HG02571 (cell line): ENCODE data around the gene CEP63.
A peak's percentile ranks its signal among the peaks of the same experiment; 100 is the strongest.

Experiments
- ATAC-seq: cut with Tn5 transposase; IDR thresholded peaks from one replicate; pipeline ENCODE4 v1.9.1; 2021; ENCODE audit warnings: mild to moderate bottlenecking, moderate library complexity; ENCODE audit not compliant: unreplicated experiment

CEP63 gene

DNA sequence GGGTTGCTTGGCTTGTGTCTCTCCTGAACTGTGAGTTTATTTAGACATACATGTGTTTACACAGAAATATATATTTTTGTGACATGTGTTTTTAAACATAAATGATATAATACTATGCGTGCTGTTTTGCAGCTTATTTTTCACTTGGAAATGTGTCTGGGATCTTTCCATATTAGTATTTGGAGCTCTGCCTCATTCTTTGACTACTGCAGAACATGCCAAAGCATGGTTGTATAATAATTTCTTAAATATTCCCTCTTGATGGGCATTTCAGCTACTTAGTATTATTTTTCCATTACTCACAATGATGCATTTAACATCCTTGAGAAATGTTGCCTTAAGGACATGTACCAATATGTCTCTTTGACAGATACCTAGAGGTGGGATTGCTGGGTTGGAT, 19.5 kb upstream of the CEP63 start:
- ATAC-seq = no peak

DNA sequence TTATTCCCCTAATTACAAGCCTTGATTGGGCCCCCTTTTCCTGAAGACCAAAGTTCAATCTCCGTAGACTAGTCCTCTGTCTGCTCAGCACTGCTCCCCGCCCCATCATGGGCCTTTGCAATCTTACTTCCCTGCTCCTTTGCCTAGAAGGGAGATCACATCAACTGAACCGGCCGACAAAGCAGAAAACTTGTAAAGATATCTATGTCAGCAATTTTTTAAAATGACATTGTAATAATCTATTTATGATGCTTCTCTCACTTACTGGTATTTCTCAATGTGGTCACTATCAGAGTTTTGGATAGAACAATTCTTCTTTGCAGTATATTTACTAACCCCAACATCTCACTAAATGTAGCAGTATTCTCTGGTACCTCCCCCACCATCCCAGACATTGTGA, 17.3 kb upstream of the CEP63 start:
- no peak for ATAC-seq

DNA sequence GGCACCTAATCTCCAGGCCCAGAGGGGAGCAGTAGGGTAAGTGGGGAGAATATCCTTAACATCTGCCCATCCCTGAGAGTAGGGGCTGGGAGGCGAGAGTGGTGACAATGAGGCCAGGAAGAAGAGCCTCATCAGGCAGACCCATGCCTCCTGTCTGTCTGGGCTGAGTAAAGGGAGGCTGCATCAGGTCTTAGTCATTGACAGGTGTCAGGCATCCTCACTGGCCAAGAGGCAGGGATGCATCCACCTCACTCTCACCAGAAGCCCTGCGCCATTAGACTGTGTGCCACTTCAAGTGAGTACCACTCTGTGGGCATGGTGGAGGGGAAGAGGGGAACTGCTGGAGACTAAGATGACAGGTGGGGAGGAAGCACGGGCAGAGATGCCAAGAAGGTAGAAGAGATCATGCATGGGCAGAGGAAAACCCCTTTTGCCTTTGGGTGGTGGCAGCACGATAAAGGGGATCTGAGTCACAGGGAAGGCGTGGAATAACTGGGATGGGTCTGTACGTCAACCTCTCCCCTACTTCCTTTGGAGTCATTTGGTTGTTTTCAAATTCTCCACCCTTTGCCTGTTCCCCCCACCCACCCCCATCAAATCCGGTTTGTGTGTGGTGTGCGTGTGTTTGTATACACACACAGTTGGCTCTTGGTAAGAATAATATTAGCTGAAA, 14.2 kb upstream of the CEP63 start:
- ATAC-seq = no peak

DNA sequence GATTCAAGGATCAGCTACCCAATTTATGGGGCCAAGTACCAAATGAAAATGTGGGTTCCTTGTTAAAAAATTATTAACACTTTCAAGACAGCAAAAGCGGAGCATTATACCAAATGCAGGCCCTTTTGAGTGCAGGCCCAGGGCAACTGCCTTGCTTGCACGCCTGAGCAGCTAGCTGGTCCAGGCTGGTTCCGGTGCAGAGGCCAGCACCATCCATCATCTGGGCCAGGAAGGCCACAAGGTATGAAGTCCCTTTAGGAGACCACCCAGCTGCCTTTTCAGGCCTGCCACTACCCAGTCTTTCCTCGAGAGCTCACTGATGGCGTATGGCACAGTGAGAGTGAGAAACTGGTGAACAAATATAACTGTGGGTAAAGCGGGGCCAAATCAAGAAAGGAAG, 13.0 kb upstream of the CEP63 start:
- no peak for ATAC-seq

DNA sequence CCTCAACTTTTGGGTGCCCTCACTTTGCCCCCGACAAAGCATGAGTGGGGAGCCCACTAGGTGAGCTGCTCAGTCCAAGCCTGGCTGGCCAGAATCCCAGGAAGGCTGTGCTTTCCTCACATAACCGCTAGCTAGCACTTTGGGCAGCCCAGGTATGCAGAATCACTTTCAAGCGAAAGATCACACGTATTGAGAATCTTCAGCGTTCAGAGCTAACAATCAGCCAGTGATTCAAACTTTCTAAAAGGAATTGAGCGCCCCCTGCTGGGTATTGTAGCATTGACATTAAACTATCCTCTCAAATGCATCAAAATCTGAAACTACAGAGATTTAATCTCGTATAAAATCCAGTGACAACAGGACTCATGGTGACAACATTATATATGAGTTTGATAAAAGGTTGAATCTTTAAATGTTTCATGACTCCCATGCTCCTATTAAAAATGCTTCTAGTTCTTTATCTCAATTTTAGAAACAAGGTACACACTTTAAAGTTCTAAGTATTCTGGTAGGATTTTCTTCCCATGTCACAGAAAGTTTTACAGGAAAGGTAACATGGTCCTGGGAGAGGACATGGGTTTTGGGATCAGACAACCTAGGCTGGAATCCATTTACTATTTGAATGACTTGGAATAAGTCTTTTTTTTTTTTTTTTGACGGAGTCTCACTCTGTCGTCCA, 11.8 kb upstream of the CEP63 start:
- peak; percentile 62 for ATAC-seq

DNA sequence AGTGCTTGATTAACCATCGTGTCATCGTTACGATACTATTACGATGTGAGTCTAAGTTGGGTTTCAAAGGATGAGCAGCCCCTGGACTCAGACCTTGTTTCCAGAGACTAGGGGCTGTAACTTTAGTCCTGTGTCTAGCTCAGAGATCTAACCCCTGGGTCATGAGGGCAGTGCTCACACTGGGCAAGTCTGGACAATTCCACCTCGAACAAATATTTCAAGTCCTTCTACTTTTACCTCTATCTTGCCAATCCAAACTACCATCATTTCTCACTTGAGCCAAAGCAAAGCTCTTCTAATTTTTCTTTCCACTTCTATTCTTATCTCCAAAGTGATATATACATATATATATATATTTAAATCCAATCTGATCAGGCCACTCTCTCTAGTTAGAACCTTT, 10.9 kb upstream of the CEP63 start:
- no peak for ATAC-seq

DNA sequence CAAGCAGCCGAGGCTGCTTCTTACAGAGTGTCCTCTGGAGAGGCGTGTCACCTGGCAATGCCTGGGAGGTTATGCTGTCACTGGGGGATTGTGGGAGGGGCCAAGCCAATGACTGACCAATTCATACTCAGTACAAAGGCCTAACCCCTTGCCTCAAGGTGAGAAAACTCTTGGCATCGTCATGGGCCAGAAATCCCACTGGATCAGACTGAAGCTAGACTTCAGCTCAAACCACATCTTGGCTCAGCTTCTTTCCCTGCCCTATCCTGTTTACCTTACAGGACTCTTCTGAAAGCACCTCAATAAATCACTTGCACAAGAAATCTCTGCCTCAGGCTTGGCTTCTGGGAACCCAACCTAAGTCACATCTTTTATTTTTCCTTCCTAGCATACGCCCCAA, 9.6 kb upstream of the CEP63 start:
- no peak for ATAC-seq

DNA sequence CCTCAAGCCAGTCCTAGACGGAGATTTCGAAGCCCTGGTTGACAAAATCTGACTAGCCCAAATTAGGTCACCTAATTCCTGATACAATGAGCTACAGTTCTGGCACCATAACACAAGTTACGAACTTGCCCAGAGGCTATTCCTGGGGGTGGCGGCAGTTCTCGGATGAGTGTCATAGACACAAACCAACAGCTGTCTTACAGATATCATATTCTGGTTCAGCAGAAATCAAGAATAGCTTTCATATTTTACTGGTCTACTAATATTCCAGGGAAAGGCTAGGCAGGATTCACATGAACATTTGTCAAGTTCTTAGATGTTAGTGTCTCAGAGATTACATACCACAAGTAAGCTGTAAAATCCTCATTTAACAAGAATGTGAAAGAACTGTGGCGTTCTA, 8.9 kb upstream of the CEP63 start:
- ATAC-seq = no peak

DNA sequence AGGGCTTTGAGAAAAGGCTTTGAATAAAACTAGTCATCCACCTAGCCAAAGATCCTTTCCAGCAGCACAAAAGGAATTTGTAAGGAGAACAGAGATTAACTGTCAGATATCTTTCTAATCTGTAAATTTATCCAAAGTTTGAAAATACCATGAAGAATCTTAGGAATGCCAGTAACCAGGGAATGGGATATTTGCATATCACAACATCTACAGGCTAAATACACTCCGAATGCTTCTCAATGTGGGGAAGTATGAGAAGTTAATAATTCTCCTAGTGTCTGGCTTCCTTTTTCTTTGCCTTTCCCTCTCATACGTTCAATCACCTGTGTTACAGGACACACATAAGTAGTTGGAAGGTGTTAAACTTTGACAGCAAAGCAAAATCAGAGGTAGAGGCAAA, 7.9 kb upstream of the CEP63 start:
- ATAC-seq = no peak

DNA sequence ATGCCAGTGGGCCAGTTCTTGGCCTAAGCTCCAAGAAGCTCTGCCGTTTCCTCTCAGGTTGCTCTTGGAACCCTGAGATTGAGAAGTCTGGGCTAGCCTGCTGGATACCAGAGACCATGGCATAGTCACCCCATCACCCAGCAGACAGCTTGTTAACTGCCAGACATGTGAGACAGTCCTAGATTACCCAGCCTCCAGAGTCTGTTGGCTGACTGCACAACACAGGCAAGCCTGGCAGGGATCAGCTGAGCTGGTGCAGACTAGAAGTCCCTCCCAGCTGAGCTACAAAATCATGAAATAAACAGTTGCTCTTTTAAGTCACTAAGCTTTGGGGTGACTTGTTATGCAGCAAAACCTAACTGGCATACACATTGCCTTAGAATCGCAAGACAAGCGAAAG, 5.3 kb upstream of the CEP63 start:
- ATAC-seq = no peak

DNA sequence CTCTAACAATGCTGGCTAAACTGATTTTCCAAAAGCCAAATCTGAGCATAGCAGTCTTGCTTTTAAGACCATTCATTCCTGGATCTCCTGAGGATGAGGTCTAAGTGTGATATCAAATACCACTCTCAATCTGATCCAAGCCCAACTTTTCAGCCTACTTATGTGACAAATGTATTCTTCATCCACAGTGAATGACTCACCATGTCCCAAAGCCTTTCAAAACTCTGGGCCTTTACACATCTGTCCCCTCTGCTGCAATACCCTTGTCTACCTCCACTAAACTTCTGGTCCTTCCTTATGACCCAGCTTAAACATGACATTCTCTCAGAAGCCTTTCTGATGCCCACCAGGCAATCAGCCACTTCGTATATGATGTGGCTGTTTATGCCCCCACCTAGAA, 4.7 kb upstream of the CEP63 start:
- ATAC-seq = no peak

DNA sequence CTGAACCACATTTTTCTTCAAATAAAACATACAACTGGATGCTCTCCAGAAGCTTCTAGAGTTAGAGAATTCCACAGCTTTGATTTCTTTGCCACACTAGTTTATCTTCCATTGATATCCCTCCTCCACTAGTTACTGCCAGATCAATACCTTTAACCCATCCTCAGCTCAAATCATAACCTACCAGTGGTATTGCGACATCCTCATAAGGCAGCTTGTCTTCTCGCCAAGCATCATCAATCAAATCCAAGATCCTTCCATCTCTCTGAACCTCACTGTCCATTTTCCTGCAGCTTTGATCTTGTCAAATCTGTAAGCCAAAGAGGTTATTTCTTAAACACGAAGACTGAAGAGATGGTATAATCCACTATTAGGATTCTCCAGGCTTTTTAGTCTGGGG, 3.2 kb upstream of the CEP63 start:
- no peak for ATAC-seq

DNA sequence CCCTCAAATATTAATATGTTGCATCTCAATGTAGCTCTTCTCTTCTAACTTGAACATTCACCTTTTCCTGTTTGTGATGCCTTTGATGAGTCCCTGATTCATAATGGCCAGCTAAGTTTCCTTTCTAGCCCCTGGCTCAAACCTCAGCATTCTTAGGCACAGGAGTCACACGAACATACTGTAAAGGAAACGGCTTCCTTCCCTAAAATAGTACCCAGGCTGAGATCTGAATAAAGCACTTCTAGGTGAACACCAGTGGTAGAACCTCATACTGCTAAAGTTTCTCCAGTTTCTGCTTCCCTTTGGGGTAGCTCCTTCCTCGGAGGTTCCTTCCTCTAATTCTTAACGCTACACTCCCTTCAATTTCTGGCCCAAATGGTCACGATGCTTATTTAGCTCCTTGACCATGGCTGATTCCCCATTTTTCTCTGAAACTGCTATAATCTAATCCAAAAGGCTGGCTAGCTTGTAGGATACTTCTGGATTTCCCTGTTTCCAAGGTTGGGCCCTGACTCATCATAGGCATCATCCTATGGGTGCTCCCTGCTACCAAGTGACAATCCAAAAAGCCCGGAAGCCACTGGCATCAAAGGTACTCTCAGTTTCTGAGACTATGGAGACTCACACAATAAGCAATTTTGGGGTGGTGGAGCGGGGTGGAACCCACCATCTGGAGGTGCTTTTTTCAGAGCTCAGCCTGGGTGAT, 2.5 kb upstream of the CEP63 start:
- no peak for ATAC-seq

DNA sequence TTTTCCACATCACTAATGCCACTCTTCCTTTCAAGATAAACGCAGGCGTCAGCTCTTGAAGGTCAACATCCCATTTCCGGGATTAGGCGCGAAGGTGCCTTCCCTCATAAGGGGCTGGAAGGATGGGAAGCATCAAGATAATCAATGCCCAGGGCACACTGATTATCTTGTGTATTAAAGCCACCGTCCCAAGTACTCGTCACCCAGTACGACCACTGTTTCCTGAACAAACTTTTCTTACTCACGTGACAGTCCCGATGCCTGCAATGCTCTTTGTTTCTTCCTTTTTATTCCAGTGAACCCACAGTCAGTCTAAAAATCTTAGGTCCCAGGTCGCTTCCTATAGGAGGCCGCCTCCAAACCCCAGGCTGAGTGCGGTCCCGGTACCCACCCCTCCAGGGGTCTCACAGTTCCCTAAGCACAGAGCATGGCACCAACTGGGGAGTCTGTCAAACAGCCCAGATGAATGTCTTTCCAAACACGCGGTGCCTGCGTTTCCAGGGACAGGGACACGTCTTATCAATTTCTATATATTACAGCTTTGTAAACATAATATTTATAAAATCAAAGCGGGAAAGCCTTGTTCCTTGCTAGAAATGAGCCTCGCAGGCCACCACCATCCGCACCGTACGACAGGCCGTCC, 661 bp upstream of the CEP63 start:
- peak; percentile 2 for ATAC-seq

DNA sequence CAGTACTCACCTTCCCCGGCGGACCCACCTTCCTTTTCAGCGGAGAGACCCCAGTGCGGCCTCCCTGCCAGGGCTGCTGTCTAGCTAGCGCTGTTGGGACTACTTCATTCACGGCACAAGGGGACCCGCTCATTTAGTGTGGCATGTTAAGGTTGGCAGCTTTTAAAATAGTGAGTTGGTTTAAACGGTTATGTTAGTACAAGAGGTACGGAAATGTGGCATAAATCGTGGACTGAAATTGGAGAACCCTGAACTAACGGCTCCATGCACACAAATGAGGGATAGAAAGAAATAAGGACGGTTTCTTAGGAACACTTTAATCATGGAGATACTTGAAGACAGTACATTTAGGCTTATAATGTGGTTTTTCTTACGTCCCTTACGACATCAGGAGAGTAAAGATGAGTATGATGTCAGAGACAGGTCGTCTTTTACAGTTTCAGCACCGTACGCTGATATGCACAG, 752 bp downstream of the CEP63 start:
- peak; percentile 17 for ATAC-seq

DNA sequence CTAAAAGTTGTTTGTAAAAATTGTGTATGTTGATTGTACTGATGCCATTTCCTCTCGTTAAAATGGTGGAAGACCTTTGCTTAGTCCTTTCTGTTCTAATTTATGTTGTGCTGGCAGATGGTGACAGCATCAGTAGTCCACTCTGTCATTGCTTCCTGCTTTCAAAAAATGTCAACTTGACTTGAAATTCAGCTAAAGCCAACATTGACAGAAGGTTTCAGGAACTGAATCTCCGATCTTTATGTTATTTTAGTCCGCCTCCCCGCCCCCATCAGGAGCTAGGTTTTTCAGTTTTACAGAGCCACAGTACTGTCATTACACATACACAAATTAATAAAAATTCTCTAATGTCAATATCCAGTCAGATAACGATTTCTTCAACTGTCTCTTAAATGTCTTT, 1.5 kb downstream of the CEP63 start:
- ATAC-seq = no peak

DNA sequence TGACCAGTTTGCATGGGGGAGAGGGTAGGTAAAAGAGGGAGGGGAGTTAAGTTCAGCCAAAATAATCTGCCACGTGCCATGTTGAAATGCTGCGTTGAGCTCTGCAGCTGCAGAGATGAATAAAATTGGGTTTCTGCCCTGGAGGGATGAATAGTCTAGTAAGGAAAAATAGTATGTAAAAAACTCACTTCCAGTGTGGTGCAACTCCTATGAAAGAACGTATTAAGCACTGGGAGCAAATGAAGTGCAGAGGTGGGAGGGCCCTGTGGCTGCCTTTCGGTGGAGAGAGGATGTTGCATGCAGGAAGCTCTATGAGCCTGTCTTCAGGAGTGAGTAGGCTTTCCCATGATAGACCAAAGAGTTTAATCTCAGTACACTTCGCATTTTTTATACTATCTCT, 8.6 kb downstream of the CEP63 start:
- ATAC-seq = no peak

DNA sequence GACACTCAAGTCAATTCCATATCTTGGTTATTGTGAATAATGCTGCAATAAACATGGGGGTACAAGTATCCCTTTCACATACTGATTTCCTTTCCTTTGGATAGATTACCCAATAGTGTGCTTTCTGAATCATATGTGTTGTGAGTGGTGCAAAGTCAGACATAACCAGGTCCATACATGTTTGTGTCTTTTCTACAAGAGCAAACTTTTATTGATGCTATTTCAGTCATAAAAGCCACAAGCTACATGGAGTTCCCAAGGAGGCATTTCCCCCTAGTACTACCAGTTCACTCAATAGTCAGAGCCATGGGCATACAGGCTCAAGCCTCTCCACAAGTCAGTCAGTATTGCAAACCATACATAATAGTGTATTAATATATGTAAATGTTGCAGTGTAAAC, 10.1 kb downstream of the CEP63 start:
- ATAC-seq = no peak

DNA sequence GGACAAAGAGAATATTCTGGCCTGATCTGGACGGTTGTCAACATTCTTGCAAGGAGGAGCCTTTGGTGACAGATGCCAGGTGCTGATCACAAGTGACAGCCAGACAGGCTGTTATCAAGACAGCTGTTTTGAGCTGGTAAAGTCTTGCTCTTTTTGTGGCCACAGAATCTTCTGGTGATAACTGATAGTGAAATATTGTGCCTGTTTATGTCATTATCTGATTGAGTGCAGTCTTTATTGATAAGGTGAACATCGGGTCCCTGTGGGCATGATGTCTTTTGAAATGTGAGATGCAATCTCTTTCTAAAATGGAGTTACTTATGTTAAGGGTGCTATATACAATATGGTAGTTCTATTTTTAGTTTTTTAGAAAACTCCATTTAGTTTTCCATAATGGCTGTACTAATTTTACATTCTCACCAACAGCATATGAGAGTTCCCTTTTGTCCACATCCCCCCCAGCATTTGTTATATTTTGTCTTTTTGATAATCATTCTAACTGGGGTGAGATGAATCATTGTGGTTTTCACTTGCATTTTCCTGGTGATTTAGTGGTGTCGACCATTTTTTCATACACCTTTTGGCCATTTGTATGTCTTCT, 10.7 kb downstream of the CEP63 start:
- ATAC-seq = no peak

DNA sequence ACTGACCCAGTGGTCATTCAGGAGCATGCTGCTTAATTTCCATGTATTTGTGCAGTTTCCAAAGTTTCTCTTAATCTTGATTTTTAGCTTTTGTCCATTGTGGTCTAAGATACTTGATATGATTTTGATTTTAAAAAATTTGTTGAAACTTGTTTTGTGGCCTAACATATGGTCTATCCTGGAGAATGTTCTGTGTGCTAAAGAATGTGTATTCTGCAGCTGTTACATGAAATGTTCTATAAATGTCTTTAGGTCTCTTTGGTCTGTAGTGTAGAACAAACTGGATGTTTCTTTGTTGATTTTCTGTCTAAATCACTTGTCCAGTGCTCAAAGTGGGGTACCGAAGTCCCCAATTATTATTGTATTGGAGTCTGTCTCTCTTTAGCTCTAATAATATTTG, 17.4 kb downstream of the CEP63 start:
- no peak for ATAC-seq

DNA sequence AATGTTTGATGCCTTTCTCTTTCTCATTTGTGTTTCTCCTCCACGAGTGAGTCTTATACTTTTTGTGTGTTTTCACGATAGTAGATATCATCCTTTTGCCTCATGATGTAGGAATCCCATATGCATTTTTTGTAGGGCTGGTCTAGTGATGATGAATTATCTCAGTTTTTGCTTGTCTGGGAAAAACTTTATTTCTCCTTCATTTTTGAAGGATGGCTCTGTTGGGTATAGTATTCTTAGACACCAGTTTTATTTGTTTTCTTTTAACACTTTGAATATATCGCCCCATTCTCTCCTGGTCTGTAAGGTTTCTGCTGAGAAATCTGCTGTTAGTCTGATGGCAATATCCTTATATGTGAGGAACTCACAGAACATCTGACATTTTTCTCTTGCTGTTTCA, 18.3 kb downstream of the CEP63 start:
- no peak for ATAC-seq
